HG03108 (cell line): Measurements from ENCODE around the gene AQR.
"Not testable (repeated sequence)": the region's sequence is repeated elsewhere in the genome, so short reads cannot be mapped to it uniquely, and the experiment has no call there.

Source experiments
- ATAC-seq: cut with Tn5 transposase; IDR thresholded peaks from one replicate; pipeline ENCODE4 v1.9.1; 2021; ENCODE audit warnings: moderate library complexity; ENCODE audit not compliant: unreplicated experiment

AQR gene

GRCh38 chr15:34964277-34964676, 5.3 kb downstream of the AQR start:
- ATAC-seq: no peak

- ATAC-seq: no peak
Observed at GRCh38 chr15:34953851-34954250, 15.7 kb downstream of the AQR start.

GRCh38 chr15:34952481-34952880, 17.1 kb downstream of the AQR start:
- ATAC-seq: no peak

- ATAC-seq: no peak
Observed at GRCh38 chr15:34951993-34952392, 17.5 kb downstream of the AQR start.

GRCh38 chr15:34944936-34945335, 24.6 kb downstream of the AQR start:
- no peak for ATAC-seq

GRCh38 chr15:34943711-34944110, 25.8 kb downstream of the AQR start:
- ATAC-seq: no peak

GRCh38 chr15:34943264-34943663, 26.3 kb downstream of the AQR start:
- not testable (repeated sequence) for ATAC-seq

- ATAC-seq: no peak
Observed at GRCh38 chr15:34942363-34942762, 27.2 kb downstream of the AQR start.

GRCh38 chr15:34941831-34942230, 27.7 kb downstream of the AQR start:
- no peak for ATAC-seq

- ATAC-seq: no peak
Observed at GRCh38 chr15:34941185-34941698, 28.3 kb downstream of the AQR start.

- ATAC-seq: no peak
Observed at GRCh38 chr15:34933432-34933975, 36.0 kb downstream of the AQR start.

- ATAC-seq: not testable (repeated sequence)
Observed at GRCh38 chr15:34928349-34928748, 41.2 kb downstream of the AQR start.

- no peak for ATAC-seq
Observed at GRCh38 chr15:34927726-34928125, 41.8 kb downstream of the AQR start.

- ATAC-seq: no peak
Observed at GRCh38 chr15:34914317-34914716, 55.2 kb downstream of the AQR start.

GRCh38 chr15:34905047-34905446, 64.5 kb downstream of the AQR start:
- ATAC-seq: no peak

GRCh38 chr15:34904527-34904926, 65.0 kb downstream of the AQR start:
- no peak for ATAC-seq

- ATAC-seq: no peak
Observed at GRCh38 chr15:34900748-34901147, 68.8 kb downstream of the AQR start.

- no peak for ATAC-seq
Observed at GRCh38 chr15:34896183-34896582, 73.4 kb downstream of the AQR start.

GRCh38 chr15:34893967-34894366, 75.6 kb downstream of the AQR start:
- no peak for ATAC-seq

- ATAC-seq: no peak
Observed at GRCh38 chr15:34892963-34893591, 76.5 kb downstream of the AQR start.

- no peak for ATAC-seq
Observed at GRCh38 chr15:34890424-34890823, 79.1 kb downstream of the AQR start.

GRCh38 chr15:34889476-34889875, 80.1 kb downstream of the AQR start:
- no peak for ATAC-seq

- no peak for ATAC-seq
Observed at GRCh38 chr15:34886134-34886533, 83.4 kb downstream of the AQR start.
